Urinary bladder (tissue), 4 donors: ENCODE results near the gene TTF1. TPM values are rescaled to one million over a fixed set of nuclear protein-coding genes. Genes with fewer than 3 reads are reported as not detected.

Source experiments
- DNase-seq: peaks from one replicate; pipeline ENCODE4 v3.0.0-alpha.2; 2015; ENCODE audit errors: extremely low spot score
- H3K27ac ChIP-seq: one replicate; pipeline ENCODE4 v1.5.1; 2013; ENCODE audit warnings: low read depth, mild to moderate bottlenecking, moderate library complexity
- H3K36me3 ChIP-seq: one replicate; pipeline ENCODE4 v1.6.1; 2013; ENCODE audit warnings: mild to moderate bottlenecking, moderate library complexity; ENCODE audit not compliant: insufficient read depth
- H3K4me1 ChIP-seq: one replicate; pipeline ENCODE4 v1.6.1; 2013; ENCODE audit warnings: mild to moderate bottlenecking, moderate library complexity; ENCODE audit not compliant: insufficient read depth
- H3K4me3 ChIP-seq: one replicate; pipeline ENCODE4 v1.5.1; 2013; ENCODE audit warnings: low read depth, low read length
- WGBS: extraction: QIAGEN DNeasy Blood & Tissue Kit; methylation state at CpG from one replicate; pipeline ENCODE4 v1.1.7; 2013; 5-methylcytosine and 5-hydroxymethylcytosine counted together
- polyA plus RNA-seq: library from polyadenylated mRNA; stranded (reverse); fragments of 200-250 nt; gene quantifications from one replicate; pipeline ENCODE4 v1.2.3, GENCODE V29; 2013
- total RNA-seq: library from RNA; depleted of rRNA; stranded (reverse); fragments of >200 nt; gene quantifications from one replicate; pipeline ENCODE4 v1.2.3, GENCODE V29; 2014
- donor health status: healthy with polysubstance abuse.
- donor health status: healthy.

TTF1 gene, protein sequence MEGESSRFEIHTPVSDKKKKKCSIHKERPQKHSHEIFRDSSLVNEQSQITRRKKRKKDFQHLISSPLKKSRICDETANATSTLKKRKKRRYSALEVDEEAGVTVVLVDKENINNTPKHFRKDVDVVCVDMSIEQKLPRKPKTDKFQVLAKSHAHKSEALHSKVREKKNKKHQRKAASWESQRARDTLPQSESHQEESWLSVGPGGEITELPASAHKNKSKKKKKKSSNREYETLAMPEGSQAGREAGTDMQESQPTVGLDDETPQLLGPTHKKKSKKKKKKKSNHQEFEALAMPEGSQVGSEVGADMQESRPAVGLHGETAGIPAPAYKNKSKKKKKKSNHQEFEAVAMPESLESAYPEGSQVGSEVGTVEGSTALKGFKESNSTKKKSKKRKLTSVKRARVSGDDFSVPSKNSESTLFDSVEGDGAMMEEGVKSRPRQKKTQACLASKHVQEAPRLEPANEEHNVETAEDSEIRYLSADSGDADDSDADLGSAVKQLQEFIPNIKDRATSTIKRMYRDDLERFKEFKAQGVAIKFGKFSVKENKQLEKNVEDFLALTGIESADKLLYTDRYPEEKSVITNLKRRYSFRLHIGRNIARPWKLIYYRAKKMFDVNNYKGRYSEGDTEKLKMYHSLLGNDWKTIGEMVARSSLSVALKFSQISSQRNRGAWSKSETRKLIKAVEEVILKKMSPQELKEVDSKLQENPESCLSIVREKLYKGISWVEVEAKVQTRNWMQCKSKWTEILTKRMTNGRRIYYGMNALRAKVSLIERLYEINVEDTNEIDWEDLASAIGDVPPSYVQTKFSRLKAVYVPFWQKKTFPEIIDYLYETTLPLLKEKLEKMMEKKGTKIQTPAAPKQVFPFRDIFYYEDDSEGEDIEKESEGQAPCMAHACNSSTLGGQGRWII
- total RNA-seq (9.8 TPM), polyA plus RNA-seq (16.3 TPM)

DNA sequence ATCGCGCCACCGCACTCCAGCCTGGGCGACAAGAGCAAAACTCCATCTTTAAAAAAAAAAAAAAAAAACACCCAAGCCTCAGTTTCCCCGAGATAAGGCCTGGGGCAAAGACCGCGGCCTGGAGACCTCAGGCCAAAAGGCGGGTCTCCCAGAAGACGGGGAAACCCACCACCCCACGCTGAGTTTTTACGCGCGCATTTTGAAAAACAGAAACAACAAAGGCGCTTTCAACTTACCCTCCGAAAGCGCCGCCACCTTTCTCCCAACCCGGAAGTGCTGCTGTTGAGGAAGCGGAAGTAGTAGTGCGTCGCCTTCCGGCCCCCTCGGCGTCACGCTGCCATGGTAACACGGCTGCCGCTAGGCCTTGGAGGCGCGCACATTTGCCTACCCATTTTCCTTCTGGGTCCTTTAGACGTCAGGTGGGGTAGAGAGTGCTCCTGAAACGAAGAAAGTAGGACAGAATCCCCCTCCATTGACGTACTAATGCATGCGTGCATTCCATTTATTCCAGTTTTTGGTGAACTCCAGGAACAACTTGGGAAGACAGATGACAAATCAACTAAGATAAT, at the start of gene TTF1:
Gene TTF1, minus strand, starts transcription at position 287 of the 569 bp plus-strand sequence. CDS start 4,019 bp downstream, outside the sequence.
- peak within 1 kb of the TSS; percentile 59 for H3K4me3 ChIP-seq
- peaks cover 1% of the 10 kb centered on the region for H3K4me1 ChIP-seq
- WGBS = 1% methylated on average over 33 of the region's 33 CpGs
- H3K36me3 ChIP-seq = no peaks in the 10 kb centered on the region
- no peak within 1 kb of the TSS for H3K27ac ChIP-seq
- peak; percentile 78 for DNase-seq

DNA sequence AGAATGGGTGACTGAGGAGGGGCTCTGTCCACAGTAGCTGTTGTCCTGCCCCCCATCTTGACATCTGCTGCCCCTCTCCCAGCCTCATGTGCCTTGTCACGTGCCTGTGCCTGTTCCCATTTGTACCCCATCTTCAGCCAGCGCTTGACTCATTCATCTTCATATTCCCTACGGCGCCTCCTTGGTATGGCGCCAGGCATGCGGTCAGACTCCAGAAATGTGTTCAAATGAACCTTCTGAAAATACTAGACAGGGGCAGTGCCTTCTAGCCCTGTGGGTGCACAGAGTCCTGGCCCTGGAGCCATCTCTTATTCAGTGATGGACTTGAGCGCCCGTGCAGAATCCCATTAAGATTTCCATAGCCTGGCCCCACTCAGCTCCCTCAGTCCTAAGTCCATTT, 49.6 kb upstream of the TTF1 start:
- 88% methylated on average over 8 of the region's 8 CpGs for WGBS
- no peaks in the 10 kb centered on the region for H3K36me3 ChIP-seq
- H3K27ac ChIP-seq = no peak overlapping the region
- no peaks in the 10 kb centered on the region for H3K4me1 ChIP-seq
- no peak overlapping the region for H3K4me3 ChIP-seq
- no peak for DNase-seq

DNA sequence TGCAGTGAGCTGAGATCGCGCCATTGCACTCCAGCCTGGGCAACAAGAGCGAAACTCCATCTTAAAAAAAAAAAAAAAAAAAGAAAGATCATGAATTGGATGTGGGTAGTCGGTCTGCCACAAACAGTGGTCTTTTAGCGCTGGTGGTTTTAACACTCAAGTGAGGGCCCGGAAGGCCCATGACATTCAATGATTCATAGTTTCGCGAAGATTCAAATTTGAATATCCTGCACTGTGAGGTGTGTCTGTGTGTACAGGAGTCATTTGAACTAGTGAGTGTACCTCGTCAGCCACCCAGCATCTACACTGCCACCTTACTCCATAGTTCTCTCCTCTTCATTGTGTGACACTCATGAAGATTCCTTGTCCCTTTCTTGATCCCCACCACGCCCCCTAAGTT, 44.6 kb upstream of the TTF1 start:
- H3K27ac ChIP-seq = no peak overlapping the region
- WGBS = 89% methylated on average over 10 of the region's 10 CpGs

DNA sequence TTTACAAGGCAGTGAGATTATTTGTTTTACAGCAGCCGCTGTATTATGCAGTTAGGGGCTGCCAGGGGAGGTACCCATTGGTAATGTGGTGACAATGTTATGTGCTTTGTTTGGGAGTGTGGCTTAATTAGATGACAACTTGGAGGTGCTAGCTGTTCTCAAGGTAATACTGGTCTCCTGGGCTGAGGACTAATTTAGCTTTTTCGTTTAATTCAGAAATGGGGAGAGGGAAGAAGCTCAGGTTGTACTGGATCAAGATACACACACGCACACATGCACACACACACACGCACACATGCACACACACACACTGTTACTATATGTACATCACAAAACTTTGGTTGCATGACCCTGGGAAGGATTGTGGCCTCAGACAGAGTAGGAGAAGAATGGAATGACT, 41.3 kb upstream of the TTF1 start:
- H3K4me1 ChIP-seq = no peaks in the 10 kb centered on the region
- WGBS = 73% methylated on average over 4 of the region's 4 CpGs
- DNase-seq = no peak
- H3K36me3 ChIP-seq = no peaks in the 10 kb centered on the region
- H3K27ac ChIP-seq = no peak overlapping the region
- H3K4me3 ChIP-seq = no peak overlapping the region

More for the DNA sequence above, 44.6 kb upstream of the TTF1 start:
- Histone ChIP-seq H3K36me3 (no peaks in the 10 kb centered on the region), H3K4me1 (no peaks in the 10 kb centered on the region), H3K4me3 (no peak overlapping the region)
- DNase-seq = no peak

DNA sequence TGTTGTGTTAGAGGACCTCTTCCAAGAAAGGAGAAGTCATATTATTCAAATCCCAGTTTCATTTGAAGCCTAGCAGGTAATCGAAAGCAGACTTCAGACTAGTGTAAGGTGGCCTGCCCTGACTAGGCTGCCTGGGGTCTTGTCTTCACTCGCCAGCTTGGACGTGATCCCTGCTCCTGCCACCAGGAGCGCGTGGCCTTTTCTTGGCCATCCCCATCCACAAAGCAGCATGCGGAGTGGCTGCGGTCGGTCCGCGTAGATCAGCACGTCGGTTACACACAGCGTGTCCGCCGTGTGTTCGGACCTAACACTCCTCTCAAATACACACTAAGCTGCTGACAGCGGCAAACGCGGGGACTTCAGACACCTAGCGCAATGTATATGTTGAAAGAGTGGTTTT, 40.7 kb upstream of the TTF1 start:
- H3K4me3 ChIP-seq = no peak overlapping the region
- WGBS = 54% methylated on average over 20 of the region's 20 CpGs
- DNase-seq = no peak
- H3K36me3 ChIP-seq = no peaks in the 10 kb centered on the region
- H3K27ac ChIP-seq = no peak overlapping the region
- no peaks in the 10 kb centered on the region for H3K4me1 ChIP-seq

DNA sequence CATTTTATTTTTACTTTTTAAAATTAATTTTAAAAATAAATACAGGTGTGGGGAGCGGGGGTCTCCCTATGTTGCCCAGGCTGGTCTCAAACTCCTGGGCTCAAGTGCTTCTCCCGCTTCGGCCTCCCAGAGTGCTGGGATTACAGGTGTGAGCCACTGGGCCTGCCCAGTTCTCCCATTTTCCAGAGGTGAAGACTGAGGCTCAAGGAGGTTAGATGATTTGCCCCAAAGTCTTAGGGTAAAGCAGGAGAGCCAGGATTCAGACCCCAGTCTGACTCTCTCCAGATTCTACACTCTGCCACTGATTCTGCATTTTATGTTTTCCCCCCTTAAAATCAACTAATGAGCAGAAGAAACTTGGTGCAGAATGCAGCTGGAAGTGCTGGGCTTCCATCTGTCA, 40.2 kb upstream of the TTF1 start:
- Histone ChIP-seq H3K36me3 (no peaks in the 10 kb centered on the region), H3K4me3 (no peak overlapping the region), H3K27ac (no peak overlapping the region), H3K4me1 (no peaks in the 10 kb centered on the region)
- 98% methylated on average over 3 of the region's 3 CpGs for WGBS
- DNase-seq = no peak

DNA sequence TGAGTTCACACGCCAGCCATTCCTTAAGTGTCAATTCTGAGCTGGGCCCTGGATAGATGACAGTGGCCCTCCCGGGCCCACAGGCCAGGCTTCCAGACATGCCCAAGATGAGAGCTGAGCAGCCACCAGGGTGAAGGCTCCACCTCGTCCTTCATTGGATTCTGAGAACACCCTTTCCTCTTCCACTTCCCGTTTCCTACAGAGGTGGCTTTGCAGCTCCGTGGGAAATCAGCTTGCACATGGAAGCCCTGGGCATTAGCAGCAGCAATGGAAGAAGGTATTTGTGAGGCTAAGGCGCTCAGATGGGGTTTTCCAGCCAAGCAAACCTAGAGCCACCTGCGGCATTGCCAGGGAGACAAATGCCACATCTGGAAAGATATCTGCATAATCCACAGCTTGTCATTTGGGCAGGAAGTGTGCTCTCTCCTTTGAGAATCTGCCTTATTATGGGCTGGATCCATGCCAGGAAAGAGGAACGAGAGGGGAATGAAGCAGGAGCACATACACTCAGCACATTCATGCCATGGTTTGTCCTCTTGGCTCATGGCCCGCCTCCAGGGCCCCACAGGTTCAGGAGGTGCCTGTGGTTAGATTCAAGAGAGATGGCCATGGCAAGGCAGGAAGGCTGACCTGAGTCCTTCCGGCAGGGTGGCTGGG, 37.4 kb upstream of the TTF1 start:
- no peaks in the 10 kb centered on the region for H3K4me1 ChIP-seq
- no peak overlapping the region for H3K4me3 ChIP-seq
- no peak overlapping the region for H3K27ac ChIP-seq
- 54% methylated on average over 10 of the region's 10 CpGs for WGBS
- DNase-seq = no peak
- H3K36me3 ChIP-seq = no peaks in the 10 kb centered on the region

DNA sequence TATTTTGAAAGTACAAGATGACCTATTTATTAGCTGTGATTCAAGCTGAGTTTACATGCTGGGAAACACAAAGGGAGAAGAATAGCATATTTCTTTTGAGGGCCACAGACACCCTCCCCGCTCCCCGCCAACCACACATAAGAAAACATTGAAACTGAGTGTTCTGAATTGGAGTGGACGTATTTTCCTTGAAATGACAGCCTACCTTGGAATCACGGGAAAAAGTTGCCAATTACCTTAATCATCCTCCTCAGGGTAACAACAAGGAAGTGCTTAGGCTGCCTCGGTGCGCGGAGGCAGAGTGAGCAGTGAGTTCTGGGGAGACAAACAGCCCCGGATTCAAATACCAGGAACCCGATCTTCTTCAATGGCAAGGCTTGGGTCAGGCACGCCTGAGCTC, 34.8 kb upstream of the TTF1 start:
- no peaks in the 10 kb centered on the region for H3K36me3 ChIP-seq
- no peak overlapping the region for H3K4me3 ChIP-seq
- no peaks in the 10 kb centered on the region for H3K4me1 ChIP-seq
- no peak overlapping the region for H3K27ac ChIP-seq
- 43% methylated on average over 10 of the region's 10 CpGs for WGBS
- DNase-seq = no peak

DNA sequence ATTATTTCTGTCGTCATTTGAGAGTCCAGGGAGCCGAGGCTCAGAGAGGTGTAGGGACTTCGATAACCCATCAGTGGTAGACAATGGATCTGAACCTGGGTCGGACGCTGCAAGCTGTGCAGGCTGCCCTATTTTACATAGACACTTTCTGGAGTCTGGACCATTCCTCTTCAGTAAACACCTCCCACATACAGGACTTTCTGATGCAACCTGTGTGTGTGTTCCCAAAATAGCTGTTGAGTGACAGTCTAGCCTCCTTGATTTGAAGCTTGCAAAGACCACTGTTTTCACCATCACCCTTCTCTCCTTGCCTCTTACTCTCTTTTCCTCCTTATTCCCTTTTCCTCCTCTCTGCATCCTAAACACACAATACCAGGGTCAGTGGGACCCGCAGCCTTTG, 34.1 kb upstream of the TTF1 start:
- no peaks in the 10 kb centered on the region for H3K36me3 ChIP-seq
- no peak overlapping the region for H3K27ac ChIP-seq
- no peak overlapping the region for H3K4me3 ChIP-seq
- 76% methylated on average over 6 of the region's 6 CpGs for WGBS
- DNase-seq = no peak
- H3K4me1 ChIP-seq = no peaks in the 10 kb centered on the region

DNA sequence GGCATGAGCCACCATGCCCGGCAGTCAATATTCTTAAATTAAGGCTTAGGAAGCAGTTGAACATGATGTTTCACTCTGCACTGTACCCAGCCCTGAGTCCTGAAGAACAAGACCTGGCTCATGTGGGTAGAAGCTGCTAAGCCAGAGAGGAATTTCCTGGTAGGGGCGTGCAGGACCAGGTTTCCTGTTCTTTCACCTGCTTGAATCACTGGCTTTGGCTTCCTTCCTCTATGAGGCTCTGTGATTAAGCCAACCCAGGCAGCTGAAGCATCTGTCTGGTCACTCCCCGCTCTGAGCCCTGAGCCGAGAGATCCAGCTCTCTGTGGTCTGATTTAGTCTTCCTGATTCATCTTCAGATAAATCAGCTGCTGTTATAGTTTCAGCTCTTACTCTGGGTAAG, 32.5 kb upstream of the TTF1 start:
- Histone ChIP-seq H3K4me1 (no peaks in the 10 kb centered on the region), H3K27ac (no peak overlapping the region), H3K36me3 (no peaks in the 10 kb centered on the region), H3K4me3 (no peak overlapping the region)
- DNase-seq = no peak
- 69% methylated on average over 4 of the region's 4 CpGs for WGBS

DNA sequence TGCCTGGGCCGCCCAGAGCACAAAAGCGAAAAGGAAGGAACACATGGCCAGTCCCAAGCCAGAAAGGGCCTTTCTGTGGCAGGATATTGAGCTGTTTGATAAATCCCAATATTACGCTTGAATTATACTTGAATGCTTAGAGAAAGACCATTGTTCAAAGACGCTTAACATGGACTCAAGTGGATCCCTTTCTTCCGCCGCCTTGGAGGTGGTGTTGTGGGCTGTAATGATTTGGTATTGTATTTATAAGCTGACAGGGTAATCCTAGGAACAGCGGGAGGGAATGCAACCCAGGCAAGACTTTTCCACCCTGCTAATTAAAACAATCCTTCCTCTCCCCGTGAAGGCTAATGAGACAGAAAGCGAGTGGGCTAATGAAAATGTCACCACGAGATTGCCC, 28.2 kb upstream of the TTF1 start:
- Histone ChIP-seq H3K36me3 (no peaks in the 10 kb centered on the region), H3K4me1 (no peaks in the 10 kb centered on the region), H3K4me3 (no peak overlapping the region), H3K27ac (no peak overlapping the region)
- 27% methylated on average over 10 of the region's 10 CpGs for WGBS
- DNase-seq = no peak

DNA sequence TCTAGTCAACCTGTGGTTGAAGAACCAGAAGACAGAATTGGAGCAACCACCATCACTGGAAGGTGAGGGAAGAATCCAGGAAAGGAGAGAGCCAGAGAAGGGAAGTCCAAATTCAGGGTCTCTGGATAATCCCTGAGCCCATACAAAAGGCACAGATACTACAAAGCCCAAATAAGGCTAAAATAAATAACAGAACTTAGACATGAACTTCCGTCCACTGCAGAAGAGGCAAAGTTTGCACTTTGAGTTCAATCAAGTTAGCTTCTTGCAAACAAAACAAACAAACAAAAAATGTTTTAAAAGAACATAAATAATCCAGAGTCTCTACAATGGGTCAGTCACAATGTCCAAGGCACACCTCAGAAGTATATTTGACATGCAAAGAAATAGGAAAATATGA, 24.4 kb upstream of the TTF1 start:
- Histone ChIP-seq H3K27ac (no peak overlapping the region), H3K4me1 (no peaks in the 10 kb centered on the region), H3K4me3 (no peak overlapping the region), H3K36me3 (no peaks in the 10 kb centered on the region)
- DNase-seq = no peak
- 48% methylated on average over 1 of the region's 1 CpG for WGBS

DNA sequence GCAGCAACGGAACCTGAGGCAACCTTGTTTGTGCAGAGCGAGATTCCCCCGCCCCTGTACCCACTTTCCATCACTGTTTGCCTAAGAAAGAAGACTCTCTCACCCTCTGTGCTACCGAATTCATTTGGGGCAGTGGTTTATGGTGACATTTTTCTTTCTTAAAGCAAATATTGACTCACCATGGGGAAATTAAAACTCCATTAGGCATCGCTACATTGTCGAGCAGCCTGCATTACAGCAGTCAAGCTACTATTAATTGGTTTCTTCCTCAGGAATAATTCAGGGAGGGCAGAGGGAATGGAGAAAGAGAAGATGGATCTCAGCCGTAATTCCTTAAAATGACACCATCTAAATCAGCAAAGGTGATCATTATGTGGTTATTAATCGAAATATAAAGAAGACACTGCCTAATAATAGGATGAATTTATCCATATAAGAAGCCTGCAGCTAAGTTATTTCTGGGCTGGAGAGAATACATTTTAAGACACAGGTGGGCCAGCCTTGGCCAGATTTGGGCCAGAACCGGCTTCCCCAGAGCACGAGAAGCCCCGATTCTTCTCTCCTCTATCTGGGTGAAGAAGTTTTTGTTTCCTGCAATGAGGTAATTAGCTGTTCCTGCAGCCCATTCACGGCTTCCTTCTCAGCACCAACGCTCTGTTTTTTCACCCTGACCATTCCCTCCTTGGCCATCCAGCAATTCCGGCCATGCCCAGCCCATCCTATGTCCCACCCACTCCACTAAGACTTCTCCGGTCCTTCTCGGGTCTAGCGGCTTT, 20.2 kb upstream of the TTF1 start:
- 43% methylated on average over 17 of the region's 17 CpGs for WGBS
- Histone ChIP-seq H3K36me3 (no peaks in the 10 kb centered on the region), H3K27ac (no peak overlapping the region), H3K4me3 (no peak overlapping the region), H3K4me1 (no peaks in the 10 kb centered on the region)
- DNase-seq = no peak
